GM12878 (cell line): ENCODE data around the gene RXFP4. TPM values are rescaled to one million over a fixed set of nuclear protein-coding genes. Genes with fewer than 3 reads are reported as not detected.
A peak's percentile ranks its signal among the peaks of the same experiment; 100 is the strongest.

ENCODE experiments used
- BMI1 ChIP-seq: fragments of 450-650 bp; IDR thresholded peaks from 2 replicates; pipeline ENCODE4 v1.6.1; 2016; ENCODE audit warnings: mild to moderate bottlenecking, moderate library complexity, borderline replicate concordance
- EED ChIP-seq: sonication (generic); IDR thresholded peaks from 2 replicates; pipeline ENCODE4 v1.6.1; 2016; ENCODE audit warnings: antibody characterized with exemption, low read depth
- ETV6 ChIP-seq, 2 experiments: fragments of 450-650 bp in 1 of 2; IDR thresholded peaks in 1 of 2; conservative IDR thresholded peaks in 1 of 2; 2 replicates each; pipeline ENCODE4 v1.6.1; 2014; ENCODE audit warnings: antibody characterized with exemption in 1 of 2, borderline replicate concordance in 1 of 2, low read depth in 1 of 2, mild to moderate bottlenecking in 1 of 2, moderate library complexity in 1 of 2
- IKZF1 ChIP-seq: fragments of 450-650 bp; conservative IDR thresholded peaks from 2 replicates; pipeline ENCODE4 v1.6.1; 2017; ENCODE audit warnings: antibody characterized with exemption, mild to moderate bottlenecking
- IKZF2 ChIP-seq, 2 experiments: fragments of 450-650 bp; IDR thresholded peaks; 2 replicates each; pipeline ENCODE4 v1.6.1; 2017; ENCODE audit warnings: mild to moderate bottlenecking in 2 of 2, moderate library complexity in 2 of 2
- MEF2A ChIP-seq: IDR thresholded peaks from 2 replicates; pipeline ENCODE4 v1.6.1; 2011; ENCODE audit warnings: low read depth, mild to moderate bottlenecking, low read length, moderate library complexity; ENCODE audit not compliant: insufficient read depth
- MYC ChIP-seq: IDR thresholded peaks from 2 replicates; pipeline ENCODE4 v1.6.1; 2011; ENCODE audit warnings: mild to moderate bottlenecking, low read length, moderate library complexity, inconsistent platforms; ENCODE audit not compliant: insufficient read depth, insufficient replicate concordance, insufficient read length, severe bottlenecking
- PAX5 ChIP-seq: IDR thresholded peaks from 2 replicates; pipeline ENCODE4 v1.6.1; 2011; ENCODE audit warnings: low read depth, low read length, borderline replicate concordance
- POLR2AphosphoS5 ChIP-seq: IDR thresholded peaks from 2 replicates; pipeline ENCODE4 v1.6.1; 2011; ENCODE audit warnings: mild to moderate bottlenecking, low read length, inconsistent platforms
- SIN3A ChIP-seq: IDR thresholded peaks from 2 replicates; pipeline ENCODE4 v1.6.1; 2012; ENCODE audit warnings: low read depth, low read length, improper control_type of control experiment
- SRF ChIP-seq, 2 experiments: IDR thresholded peaks; 2 replicates each; pipeline ENCODE4 v1.6.1; 2011; ENCODE audit warnings: low read depth in 2 of 2, low read length in 2 of 2, mild to moderate bottlenecking in 1 of 2, moderate library complexity in 1 of 2
- TCF12 ChIP-seq: IDR thresholded peaks from 2 replicates; pipeline ENCODE4 v1.6.1; 2011; ENCODE audit warnings: low read depth, mild to moderate bottlenecking, low read length
- polyA plus RNA-seq, 11 experiments: library from polyadenylated mRNA; depleted of rRNA in 4 of 11; unstranded in 6 of 11; stranded (reverse) in 5 of 11; fragments of >200 nt; fragmentation: Nextera tagmentation in 4 of 11; fragmentation: Illumina TruSeq in 1 of 11; extraction: Ambion mirVana in 4 of 11; extraction: Trizol in 1 of 11; gene quantifications; 1 replicate in 1 of 11; 2 replicates in 10 of 11; pipeline versions ENCODE4 v1.2.1 to v1.2.3, GENCODE V29; 2011 to 2016; ENCODE audit warnings: inconsistent platforms in 2 of 11, missing spikeins in 2 of 11, low read depth in 1 of 11
- total RNA-seq, 4 experiments: library from RNA; depleted of rRNA in 3 of 4; stranded (reverse); fragments of >200 nt in 3 of 4; fragmentation: Illumina TruSeq in 1 of 4; extraction: Trizol in 1 of 4; gene quantifications; 2 replicates each; pipeline versions ENCODE4 v1.2.1 to v1.2.3, GENCODE V29; 2013 to 2021

The RXFP4 gene
- total and polyA plus RNA-seq, 10 of the 15 experiments (the other 5 are each of a cell fraction or from before 2014, with no cell fraction given): 0.10 to 0.40 (median 0.39) TPM; not detected in 7

DNA sequence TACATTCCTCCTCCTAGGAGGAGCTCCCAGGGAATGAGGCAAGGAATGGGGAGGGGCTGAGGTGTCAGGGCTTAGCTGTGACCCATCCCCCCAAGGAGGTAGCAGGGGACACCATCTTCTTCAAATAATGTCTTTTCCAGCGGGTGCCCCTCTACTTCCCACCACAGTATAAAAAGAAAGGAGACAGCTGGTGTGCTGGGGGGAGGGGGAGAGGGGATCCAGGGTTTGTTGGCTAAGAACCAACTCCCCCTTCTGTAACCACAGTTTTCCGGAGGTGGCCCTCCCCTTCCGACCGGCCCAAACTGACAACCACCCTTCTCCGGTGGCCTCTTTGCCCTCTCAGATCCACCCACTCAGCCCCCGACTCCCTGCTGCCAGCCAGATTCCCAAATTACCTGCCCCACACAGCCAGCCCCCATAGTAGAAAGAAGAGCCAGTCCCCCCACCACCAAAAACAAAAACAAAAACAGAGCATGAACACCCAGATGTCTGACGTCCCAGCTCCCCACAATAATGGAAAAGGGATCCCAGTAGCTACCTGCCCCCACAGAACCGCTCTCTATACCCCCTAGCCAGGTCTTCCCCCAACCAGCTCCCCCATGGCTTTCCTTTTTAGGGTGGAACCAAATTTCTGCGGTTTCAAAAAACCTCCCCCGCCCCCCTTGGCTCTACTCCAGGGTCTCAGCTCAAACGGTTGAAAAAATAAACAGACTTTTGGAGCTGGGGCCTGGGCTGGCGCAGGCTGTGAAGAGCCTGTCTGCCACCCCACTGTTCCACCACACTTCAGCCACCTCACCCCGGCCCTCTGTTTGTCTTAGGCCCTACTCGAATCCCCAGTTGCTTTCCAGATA is 34.8 kb downstream of the RXFP4 start (continued):
- TF ChIP-seq MEF2A (no peak), EED (peak; percentile 62; the same call in 1 of the 2 replicates), IKZF2 (IDR thresholded peaks at IDR 0.05) (peak; percentile 55; a peak in 3 of 4 replicates), MYC (no peak), SRF (IDR thresholded peaks at IDR 0.05; ENCODE audit: low read depth in 2 of 2, low read length in 2 of 2) (peak; percentile 34 to 73; a peak in 3 of 4 replicates), IKZF1 (peak; percentile 60; the same call in 1 of the 2 replicates), PAX5 (0 out of 2 replicates have a peak, but pooled peaks have one; percentile 22), ETV6 (conservative IDR thresholded peaks at IDR 0.05 in 1 of 2, IDR thresholded peaks at IDR 0.05 in 1 of 2; ENCODE audit: borderline replicate concordance in 1 of 2, low read depth in 1 of 2) (peak in 1 of 2 experiments; percentile 25; a peak in 1 of 4 replicates), TCF12 (0 out of 2 replicates have a peak, but pooled peaks have one; percentile 38), BMI1 (no peak), POLR2AphosphoS5 (peak; percentile 23; the same call in 1 of the 2 replicates), SIN3A (0 out of 2 replicates have a peak, but pooled peaks have one; percentile 23)
